K562 (cell line): ENCODE results near the gene ZNF331.

ENCODE experiments used
- CREB1 ChIP-seq, 2 experiments: sonication (generic) in 1 of 2; formaldehyde crosslinking in 1 of 2; IDR thresholded peaks; 2 replicates each; pipeline versions ENCODE4 v1.6.1 to v1.8.0; 2012 to 2022; ENCODE audit warnings: inconsistent platforms in 1 of 2, mild to moderate bottlenecking in 1 of 2, missing genetic modification reagents in 1 of 2, moderate library complexity in 1 of 2
- E2F8 ChIP-seq: fragments of 450-650 bp; IDR thresholded peaks from 2 replicates; pipeline ENCODE4 v1.7.1; 2018; ENCODE audit warnings: mild to moderate bottlenecking, low read depth; ENCODE audit not compliant: partially characterized antibody
- ILF3 ChIP-seq: fragments of 450-650 bp; IDR thresholded peaks from 2 replicates; pipeline ENCODE4 v1.6.1; 2018; ENCODE audit warnings: antibody characterized with exemption, mild to moderate bottlenecking, moderate library complexity, borderline replicate concordance
- NR3C1 ChIP-seq: sonication (generic); formaldehyde crosslinking; IDR thresholded peaks from 2 replicates; pipeline ENCODE4 v1.8.1; 2022; ENCODE audit warnings: missing genetic modification reagents
- PKNOX1 ChIP-seq: fragments of 450-650 bp; IDR thresholded peaks from 2 replicates; pipeline ENCODE4 v1.6.1; 2016
- YY1 ChIP-seq, 3 experiments: IDR thresholded peaks; 2 replicates each; pipeline ENCODE4 v1.6.1; 2011; ENCODE audit warnings: low read length in 2 of 3, mild to moderate bottlenecking in 2 of 3, moderate library complexity in 2 of 3, borderline replicate concordance in 1 of 3, control low read depth in 1 of 3, low read depth in 1 of 3; ENCODE audit not compliant: insufficient read depth in 3 of 3, insufficient replicate concordance in 2 of 3, control insufficient read depth in 1 of 3, insufficient read length in 1 of 3; ENCODE audit errors: extremely low read depth in 1 of 3
- TF ChIP-seq, protein P1 (sequence below): sonication (generic); formaldehyde crosslinking; IDR thresholded peaks from 2 replicates; pipeline ENCODE4 v1.8.1; 2023; ENCODE audit warnings: mild to moderate bottlenecking, missing genetic modification reagents

GRCh38 chr19:53576941-53577653 is 39.2 kb downstream of the ZNF331 start:
- no peak for TF ChIP-seq CREB1 (IDR thresholded peaks at IDR 0.05)
- no peak for TF ChIP-seq CREB1 (CRISPR knock-in tag; IDR thresholded peaks at IDR 0.05)
- TF ChIP-seq NR3C1 (CRISPR knock-in tag), result no peak
- TF ChIP-seq E2F8, result no peak
- TF ChIP-seq, protein P1, sequence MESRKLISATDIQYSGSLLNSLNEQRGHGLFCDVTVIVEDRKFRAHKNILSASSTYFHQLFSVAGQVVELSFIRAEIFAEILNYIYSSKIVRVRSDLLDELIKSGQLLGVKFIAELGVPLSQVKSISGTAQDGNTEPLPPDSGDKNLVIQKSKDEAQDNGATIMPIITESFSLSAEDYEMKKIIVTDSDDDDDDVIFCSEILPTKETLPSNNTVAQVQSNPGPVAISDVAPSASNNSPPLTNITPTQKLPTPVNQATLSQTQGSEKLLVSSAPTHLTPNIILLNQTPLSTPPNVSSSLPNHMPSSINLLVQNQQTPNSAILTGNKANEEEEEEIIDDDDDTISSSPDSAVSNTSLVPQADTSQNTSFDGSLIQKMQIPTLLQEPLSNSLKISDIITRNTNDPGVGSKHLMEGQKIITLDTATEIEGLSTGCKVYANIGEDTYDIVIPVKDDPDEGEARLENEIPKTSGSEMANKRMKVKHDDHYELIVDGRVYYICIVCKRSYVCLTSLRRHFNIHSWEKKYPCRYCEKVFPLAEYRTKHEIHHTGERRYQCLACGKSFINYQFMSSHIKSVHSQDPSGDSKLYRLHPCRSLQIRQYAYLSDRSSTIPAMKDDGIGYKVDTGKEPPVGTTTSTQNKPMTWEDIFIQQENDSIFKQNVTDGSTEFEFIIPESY (CRISPR knock-in tag), result no peak
- TF ChIP-seq ILF3, result no peak
- TF ChIP-seq YY1 (IDR thresholded peaks at IDR 0.05; ENCODE audit: borderline replicate concordance in 1 of 3, control insufficient read depth in 1 of 3, extremely low read depth in 1 of 3, insufficient read depth in 3 of 3, insufficient read length in 1 of 3, insufficient replicate concordance in 2 of 3, low read depth in 1 of 3, low read length in 2 of 3), result no peak
- TF ChIP-seq PKNOX1, result no peak
